Adrenal gland (tissue), 12 donors: ENCODE data around the gene FOXE3. TPM values are rescaled to one million over a fixed set of nuclear protein-coding genes. Genes with fewer than 3 reads are reported as not detected.

Experiments
- DNase-seq, 7 donors: peaks; one replicate each; pipeline ENCODE4 v3.0.0-alpha.2; 2019 to 2020
- H3K27ac ChIP-seq, 5 donors: fragments of 200-600 bp; sonication (generic) in 4 of 5; 1 replicate in 3 of 5; 2 replicates in 2 of 5; pipeline versions ENCODE4 v1.5.1 to v1.8.0; 2016 to 2020; ENCODE audit warnings: mild to moderate bottlenecking in 1 of 5
- H3K27me3 ChIP-seq: fragments of 200-600 bp; 2 replicates; pipeline ENCODE4 v1.8.0; 2021
- H3K36me3 ChIP-seq, 2 donors: fragments of 200-600 bp; replicated peaks in 1 of 2; 1 replicate in 1 of 2; 2 replicates in 1 of 2; pipeline versions ENCODE4 v1.5.1 to v1.8.0; 2018 to 2022
- H3K4me1 ChIP-seq, 2 donors: fragments of 200-600 bp; replicated peaks in 1 of 2; 1 replicate in 1 of 2; 2 replicates in 1 of 2; pipeline versions ENCODE4 v1.5.1 to v1.8.0; 2018 to 2021
- H3K4me3 ChIP-seq, 4 donors: fragments of 200-600 bp; sonication (generic) in 3 of 4; one replicate each; pipeline ENCODE4 v1.5.1; 2016 to 2018
- H3K9me3 ChIP-seq, 3 donors: fragments of 200-600 bp; sonication (generic) in 1 of 3; replicated peaks in 1 of 3; 1 replicate in 2 of 3; 2 replicates in 1 of 3; pipeline versions ENCODE4 v1.5.1 to v1.8.0; 2016 to 2021
- POLR2A ChIP-seq, 2 donors: fragments of 450-650 bp; IDR thresholded peaks; one replicate each; pipeline ENCODE4 v1.6.1; 2017; ENCODE audit warnings: antibody characterized with exemption in 2 of 2, mild to moderate bottlenecking in 2 of 2, moderate library complexity in 1 of 2
- WGBS, 4 donors: extraction: QIAGEN DNeasy Blood & Tissue Kit in 2 of 4; methylation state at CpG; one replicate each; pipeline versions ENCODE4 v1.1.5 to v1.1.7; 2013 to 2017; 5-methylcytosine and 5-hydroxymethylcytosine counted together
- intact Hi-C, 2 donors: fragments of 100-400 bp; cut with DNase I; formaldehyde crosslinking; loops; one replicate each; pipeline versions ENCODE4 v1.14.1 to v1.15.0; 2022 to 2023
- polyA plus RNA-seq, 3 donors: library from polyadenylated mRNA; stranded (reverse); fragments of 200-250 nt in 2 of 3; fragments of 350-450 nt in 1 of 3; fragmentation: Illumina TruSeq in 1 of 3; extraction: RNeasy Lipid Tissue Mini Kit (QIAGEN cat#74804) in 1 of 3; gene quantifications; one replicate each; pipeline ENCODE4 v1.2.3, GENCODE V29; 2013 to 2014
- total RNA-seq, 9 donors: library from RNA; depleted of rRNA in 4 of 9; stranded (reverse); fragments of >200 nt in 4 of 9; fragments of 120-200 nt in 1 of 9; fragmentation: NEBNext Ultra II Directional in 1 of 9; extraction: Animal tissue kit (Norgen Biotek cat#: 25700) in 1 of 9; gene quantifications; one replicate each; pipeline versions ENCODE4 v1.1.0 to v1.2.4, GENCODE V29; 2013 to 2023
- TF ChIP-seq, protein P1 (sequence below), 6 experiments: fragments of 450-650 bp in 4 of 6; fragments of 200-600 bp in 2 of 6; sonication (generic) in 1 of 6; IDR thresholded peaks; 1 replicate in 5 of 6; 2 replicates in 1 of 6; pipeline versions ENCODE4 v1.5.1 to v1.8.0; 2016 to 2021; ENCODE audit warnings: antibody characterized with exemption in 6 of 6, mild to moderate bottlenecking in 2 of 6, moderate library complexity in 1 of 6
- donor health status: healthy with polysubstance abuse.
- donor health status: Bipolar disorder and iron deficiency.
- donor health status: DM: yes; HTN: yes; CAD: no.
- donor health status: DM: no; HTN: no; CAD: no.
- donor health status: DM: no; HTN: no; CAD: no.
- donor health status: DM: yes; HTN: yes; CAD: no.

Gene FOXE3
- total and polyA plus RNA-seq, 12 donors: 0.07 TPM; not detected in 11

DNA sequence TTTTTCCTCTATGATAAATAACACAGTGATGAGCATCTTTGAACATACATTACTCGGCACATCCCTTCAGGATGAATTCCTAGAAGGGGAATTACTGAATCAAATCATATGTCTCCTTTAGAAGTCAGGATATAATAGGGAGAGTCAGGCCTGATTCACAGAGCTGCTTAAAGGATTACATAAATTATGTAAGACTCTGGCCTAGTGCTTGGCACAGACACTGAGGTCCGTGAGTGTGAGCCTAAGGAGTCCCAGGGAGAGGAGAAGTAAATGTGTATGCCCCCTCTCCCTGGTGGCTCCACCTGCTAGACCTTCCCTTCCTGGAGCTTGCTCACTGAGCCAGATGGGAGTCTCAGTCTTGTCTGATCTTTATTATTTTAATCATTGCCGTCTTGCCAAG is 8.6 kb upstream of the FOXE3 start:
- 72 to 87% (median 85%) methylated on average over 2 to 3 of the region's 3 CpGs for WGBS, 4 donors
- Histone ChIP-seq H3K4me3 (no peak overlapping the region), H3K27ac (no peak overlapping the region), H3K4me1 (no peaks in the 10 kb centered on the region), H3K27me3 (no peaks in the 10 kb centered on the region), H3K36me3 (no peaks in the 10 kb centered on the region), H3K9me3 (no peaks in the 10 kb centered on the region)
- intact Hi-C loops: no loop called here
- no peak for DNase-seq
- TF ChIP-seq, protein P1, sequence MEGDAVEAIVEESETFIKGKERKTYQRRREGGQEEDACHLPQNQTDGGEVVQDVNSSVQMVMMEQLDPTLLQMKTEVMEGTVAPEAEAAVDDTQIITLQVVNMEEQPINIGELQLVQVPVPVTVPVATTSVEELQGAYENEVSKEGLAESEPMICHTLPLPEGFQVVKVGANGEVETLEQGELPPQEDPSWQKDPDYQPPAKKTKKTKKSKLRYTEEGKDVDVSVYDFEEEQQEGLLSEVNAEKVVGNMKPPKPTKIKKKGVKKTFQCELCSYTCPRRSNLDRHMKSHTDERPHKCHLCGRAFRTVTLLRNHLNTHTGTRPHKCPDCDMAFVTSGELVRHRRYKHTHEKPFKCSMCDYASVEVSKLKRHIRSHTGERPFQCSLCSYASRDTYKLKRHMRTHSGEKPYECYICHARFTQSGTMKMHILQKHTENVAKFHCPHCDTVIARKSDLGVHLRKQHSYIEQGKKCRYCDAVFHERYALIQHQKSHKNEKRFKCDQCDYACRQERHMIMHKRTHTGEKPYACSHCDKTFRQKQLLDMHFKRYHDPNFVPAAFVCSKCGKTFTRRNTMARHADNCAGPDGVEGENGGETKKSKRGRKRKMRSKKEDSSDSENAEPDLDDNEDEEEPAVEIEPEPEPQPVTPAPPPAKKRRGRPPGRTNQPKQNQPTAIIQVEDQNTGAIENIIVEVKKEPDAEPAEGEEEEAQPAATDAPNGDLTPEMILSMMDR (IDR thresholded peaks at IDR 0.05): no peak
- TF ChIP-seq POLR2A (IDR thresholded peaks at IDR 0.05): no peak

DNA sequence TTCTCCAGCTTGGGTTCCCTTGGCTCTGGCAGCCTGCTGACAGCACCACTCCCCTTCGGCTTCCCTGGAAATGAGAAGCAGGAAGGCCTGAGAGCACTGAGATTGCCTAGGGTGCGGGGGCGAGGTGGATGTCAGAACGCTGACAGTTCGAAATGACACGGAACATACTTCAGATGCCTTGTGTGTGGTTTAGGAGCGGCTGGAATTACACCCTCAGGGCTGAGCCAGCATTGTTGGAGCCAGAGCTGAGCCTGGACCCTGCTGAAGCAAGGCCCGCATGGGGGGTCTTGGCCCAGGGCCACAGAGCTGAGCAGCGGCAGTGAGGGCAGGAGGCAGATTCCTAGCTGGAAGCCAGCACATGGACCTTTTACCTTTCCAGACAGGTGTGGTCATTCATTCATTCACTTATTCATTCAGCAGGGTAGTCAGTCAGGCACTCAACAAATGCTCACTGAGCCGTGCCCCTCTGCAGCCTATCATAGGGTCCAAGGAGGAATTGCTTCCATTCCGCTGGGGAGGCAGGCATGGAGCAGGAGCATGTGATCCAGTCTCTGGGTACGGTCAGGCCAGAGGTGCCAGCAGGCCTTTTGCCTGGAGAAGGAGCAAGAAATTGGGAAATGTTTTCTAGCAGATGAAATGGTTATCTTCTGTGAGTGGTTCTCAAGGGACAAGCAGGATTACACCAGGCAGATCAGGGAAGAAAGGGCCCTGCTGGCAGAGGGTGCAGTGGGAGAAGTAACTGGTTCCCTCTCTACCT is 6.6 kb upstream of the FOXE3 start:
- intact Hi-C loops: no loop called here
- peak in 2 of 7 donors; percentile 23 to 37 for DNase-seq
- H3K36me3 ChIP-seq: no peaks in the 10 kb centered on the region
- H3K4me1 ChIP-seq: no peaks in the 10 kb centered on the region
- no peak overlapping the region for H3K4me3 ChIP-seq
- no peak for TF ChIP-seq POLR2A (IDR thresholded peaks at IDR 0.05)
- TF ChIP-seq, protein P1 (IDR thresholded peaks at IDR 0.05): no peak
- H3K27me3 ChIP-seq: no peaks in the 10 kb centered on the region
- H3K9me3 ChIP-seq: no peaks in the 10 kb centered on the region
- WGBS, 4 donors: 75 to 79% (median 77%) methylated on average over 10 to 12 of the region's 12 CpGs
- H3K27ac ChIP-seq: peak overlapping the region in 1 of 5 donors; percentile 53

DNA sequence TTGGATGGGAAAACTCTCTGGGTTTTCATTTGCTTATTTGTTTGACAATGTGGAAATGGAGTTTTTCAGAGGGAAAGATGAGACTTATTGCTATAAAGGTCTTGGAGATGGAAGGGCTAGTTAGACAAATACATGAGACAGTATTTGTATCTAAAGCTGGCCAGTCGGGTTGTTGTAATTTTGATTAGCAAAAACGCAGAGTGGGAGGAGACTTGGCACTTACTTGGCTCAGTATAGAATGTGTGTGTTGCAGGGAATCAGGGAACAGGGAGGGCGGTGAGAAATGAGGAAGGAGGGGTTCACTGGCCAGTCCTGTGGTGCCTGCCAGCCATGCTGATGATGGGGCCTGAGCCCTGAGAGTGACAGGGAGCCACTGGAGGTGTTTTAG is 6.0 kb upstream of the FOXE3 start:
- no peaks in the 10 kb centered on the region for H3K4me1 ChIP-seq
- intact Hi-C loops: no loop called here
- H3K27ac ChIP-seq: no peak overlapping the region
- H3K9me3 ChIP-seq: no peaks in the 10 kb centered on the region
- 66 to 75% (median 68%) methylated on average over 3 of the region's 3 CpGs for WGBS, 4 donors
- no peaks in the 10 kb centered on the region for H3K36me3 ChIP-seq
- no peak for DNase-seq
- no peak overlapping the region for H3K4me3 ChIP-seq
- TF ChIP-seq, protein P1 (IDR thresholded peaks at IDR 0.05): no peak
- no peak for TF ChIP-seq POLR2A (IDR thresholded peaks at IDR 0.05)
- H3K27me3 ChIP-seq: no peaks in the 10 kb centered on the region

DNA sequence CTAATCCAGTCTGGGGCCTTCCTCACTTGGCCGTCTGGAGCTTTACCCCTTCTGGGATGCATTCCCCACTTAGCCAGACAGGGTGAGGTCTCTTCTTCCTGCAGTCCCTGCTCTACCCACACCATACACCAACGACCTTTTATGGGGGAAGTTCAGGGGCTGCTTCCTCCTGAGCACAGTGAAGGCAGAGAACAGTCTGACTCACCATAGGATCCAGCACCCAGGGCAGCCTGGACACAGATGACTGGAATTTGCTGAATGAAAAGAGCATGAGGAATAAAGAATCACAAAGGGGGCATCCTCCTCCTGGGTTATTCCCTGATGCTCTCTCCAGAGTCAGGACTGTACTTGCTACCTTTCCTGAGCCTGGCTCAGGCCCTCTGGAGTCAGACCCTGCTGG is 4.6 kb upstream of the FOXE3 start:
- Histone ChIP-seq H3K36me3 (no peaks in the 10 kb centered on the region), H3K9me3 (no peaks in the 10 kb centered on the region), H3K4me3 (no peak overlapping the region), H3K27ac (no peak overlapping the region), H3K27me3 (no peaks in the 10 kb centered on the region), H3K4me1 (no peaks in the 10 kb centered on the region)
- WGBS, 4 donors: 25 to 49% (median 41%) methylated on average over 2 of the region's 2 CpGs
- intact Hi-C loops: no loop called here
- TF ChIP-seq POLR2A (IDR thresholded peaks at IDR 0.05): no peak
- TF ChIP-seq, protein P1 (IDR thresholded peaks at IDR 0.05): no peak
- DNase-seq: no peak
